H9 (cell line): Measurements from ENCODE around the gene DENND4B. TPM values are rescaled to one million over a fixed set of nuclear protein-coding genes. Genes with fewer than 3 reads are reported as not detected.
A peak's percentile ranks its signal among the peaks of the same experiment; 100 is the strongest.

Experiments used
- DNase-seq: peaks from one replicate; pipeline ENCODE4 v3.0.0-alpha.2; 2017
- H2AFZ ChIP-seq: one replicate; pipeline ENCODE4 v1.6.1; 2013; ENCODE audit warnings: mild to moderate bottlenecking, low read length, control low read depth, moderate library complexity
- H2AK5ac ChIP-seq: 2 replicates; pipeline ENCODE4 v1.6.1; 2013; ENCODE audit warnings: low read length, control low read depth, mixed read lengths; ENCODE audit not compliant: insufficient read length
- H2BK120ac ChIP-seq: one replicate; pipeline ENCODE4 v1.6.1; 2013; ENCODE audit warnings: low read depth, mild to moderate bottlenecking, low read length, control low read depth, inconsistent platforms; ENCODE audit not compliant: poor library complexity, severe bottlenecking
- H2BK12ac ChIP-seq: 2 replicates; pipeline ENCODE4 v1.6.1; 2013; ENCODE audit warnings: low read length, control low read depth, mixed read lengths, low read depth; ENCODE audit not compliant: insufficient read length
- H2BK15ac ChIP-seq: 2 replicates; pipeline ENCODE4 v1.6.1; 2013; ENCODE audit warnings: low read depth, low read length, control low read depth
- H2BK20ac ChIP-seq: one replicate; pipeline ENCODE4 v1.6.1; 2013; ENCODE audit warnings: low read depth, mild to moderate bottlenecking, low read length, control low read depth, inconsistent platforms; ENCODE audit not compliant: poor library complexity, severe bottlenecking
- H2BK5ac ChIP-seq: 2 replicates; pipeline ENCODE4 v1.6.1; 2013; ENCODE audit warnings: low read length, control low read depth, mixed read lengths; ENCODE audit not compliant: insufficient read length
- H3K14ac ChIP-seq: 2 replicates; pipeline ENCODE4 v1.6.1; 2013; ENCODE audit warnings: low read length, control low read depth; ENCODE audit not compliant: insufficient read depth
- H3K18ac ChIP-seq: 2 replicates; pipeline ENCODE4 v1.6.1; 2013; ENCODE audit warnings: low read depth, mild to moderate bottlenecking, mixed read lengths, low read length, control low read depth; ENCODE audit not compliant: insufficient read length
- H3K23ac ChIP-seq: 2 replicates; pipeline ENCODE4 v1.6.1; 2013; ENCODE audit warnings: low read length, control low read depth, mixed read lengths, low read depth; ENCODE audit not compliant: insufficient read length
- H3K23me2 ChIP-seq: 2 replicates; pipeline ENCODE4 v1.6.1; 2013; ENCODE audit warnings: low read depth, mild to moderate bottlenecking, mixed read lengths, low read length, control low read depth; ENCODE audit not compliant: insufficient read length, poor library complexity, severe bottlenecking
- H3K27ac ChIP-seq: 2 replicates; pipeline ENCODE4 v1.5.1; 2013; ENCODE audit warnings: low read length, control low read depth, mixed read lengths, low read depth; ENCODE audit not compliant: insufficient read length
- H3K27me3 ChIP-seq: 2 replicates; pipeline ENCODE4 v1.6.1; 2013; ENCODE audit warnings: low read length, control low read depth, inconsistent platforms; ENCODE audit not compliant: insufficient read depth
- H3K4ac ChIP-seq: 2 replicates; pipeline ENCODE4 v1.6.1; 2013; ENCODE audit warnings: low read depth, mild to moderate bottlenecking, control low read depth, inconsistent platforms, low read length, moderate library complexity
- H3K4me1 ChIP-seq: 2 replicates; pipeline ENCODE4 v1.6.1; 2013; ENCODE audit warnings: low read length, control low read depth, inconsistent platforms; ENCODE audit not compliant: insufficient read depth
- H3K4me2 ChIP-seq: 2 replicates; pipeline ENCODE4 v1.6.1; 2013; ENCODE audit warnings: low read length, control low read depth, mixed read lengths; ENCODE audit not compliant: insufficient read length, insufficient read depth
- H3K56ac ChIP-seq: 2 replicates; pipeline ENCODE4 v1.6.1; 2013; ENCODE audit warnings: low read depth, mild to moderate bottlenecking, mixed read lengths, low read length, control low read depth; ENCODE audit not compliant: insufficient read length
- H3K79me1 ChIP-seq: 2 replicates; pipeline ENCODE4 v1.6.1; 2013; ENCODE audit warnings: low read depth, mild to moderate bottlenecking, moderate library complexity, low read length, control low read depth, inconsistent platforms; ENCODE audit not compliant: insufficient read depth, poor library complexity, severe bottlenecking
- H3K79me2 ChIP-seq: 2 replicates; pipeline ENCODE4 v1.6.1; 2013; ENCODE audit warnings: low read length, control low read depth, inconsistent platforms; ENCODE audit not compliant: insufficient read depth
- H3K9ac ChIP-seq: 2 replicates; pipeline ENCODE4 v1.6.1; 2013; ENCODE audit warnings: low read length, control low read depth, mixed read lengths; ENCODE audit not compliant: insufficient read length; ENCODE audit errors: extremely low read depth
- H3K9me3 ChIP-seq: one replicate; pipeline ENCODE4 v1.6.1; 2013; ENCODE audit warnings: low read depth, low read length, inconsistent platforms; ENCODE audit not compliant: control insufficient read depth
- H3T11ph ChIP-seq: one replicate; pipeline ENCODE4 v1.6.1; 2013; ENCODE audit warnings: mild to moderate bottlenecking, low read length, control low read depth, inconsistent platforms
- H4K20me1 ChIP-seq: one replicate; pipeline ENCODE4 v1.6.1; 2013; ENCODE audit not compliant: control insufficient read depth, insufficient read length, insufficient read depth
- H4K5ac ChIP-seq: 2 replicates; pipeline ENCODE4 v1.6.1; 2013; ENCODE audit warnings: low read depth, mild to moderate bottlenecking, mixed read lengths, low read length, control low read depth; ENCODE audit not compliant: insufficient read length
- H4K8ac ChIP-seq: replicated peaks from 2 replicates; pipeline ENCODE4 v1.6.1; 2013; ENCODE audit warnings: low read length, control low read depth, mixed read lengths, low read depth; ENCODE audit not compliant: insufficient read length
- H4K91ac ChIP-seq: 2 replicates; pipeline ENCODE4 v1.6.1; 2013; ENCODE audit warnings: low read depth, mild to moderate bottlenecking, moderate library complexity, mixed read lengths, low read length, control low read depth; ENCODE audit not compliant: insufficient read length
- H3K27ac Mint-ChIP-seq, 3 experiments: 2 replicates in 2 of 3; 3 replicates in 1 of 3; pipeline ENCODE4 v1.8.0; 2020 to 2021; ENCODE audit warnings: mixed read lengths in 3 of 3, mild to moderate bottlenecking in 1 of 3, moderate library complexity in 1 of 3
- H3K27me3 Mint-ChIP-seq: 2 replicates; pipeline ENCODE4 v1.8.0; 2021; ENCODE audit warnings: low read depth, mild to moderate bottlenecking, moderate library complexity, mixed read lengths
- H3K36me3 Mint-ChIP-seq, 3 experiments: 2 replicates in 2 of 3; 3 replicates in 1 of 3; pipeline ENCODE4 v1.8.0; 2020 to 2021; ENCODE audit warnings: low read depth in 3 of 3, mixed read lengths in 3 of 3; ENCODE audit not compliant: insufficient read depth in 1 of 3
- H3K4me1 Mint-ChIP-seq, 2 experiments: 2 replicates each; pipeline ENCODE4 v1.8.0; 2020; ENCODE audit warnings: mixed read lengths in 2 of 2
- H3K4me3 Mint-ChIP-seq, 2 experiments: 2 replicates in 1 of 2; 3 replicates in 1 of 2; pipeline ENCODE4 v1.8.0; 2020 to 2021; ENCODE audit warnings: mild to moderate bottlenecking in 2 of 2, mixed read lengths in 2 of 2, moderate library complexity in 1 of 2
- H3K9me3 Mint-ChIP-seq, 2 experiments: 2 replicates in 1 of 2; 3 replicates in 1 of 2; pipeline ENCODE4 v1.8.0; 2020; ENCODE audit warnings: mild to moderate bottlenecking in 2 of 2, mixed read lengths in 2 of 2, moderate library complexity in 1 of 2
- WGBS: extraction: QIAGEN DNeasy Blood & Tissue Kit; methylation state at CpG from one replicate; pipeline ENCODE4 v1.1.7; 2013; ENCODE audit warnings: missing lambda C conversion rate, low lambda C conversion rate, mixed read lengths; ENCODE audit not compliant: insufficient read length; ENCODE audit errors: extremely low coverage; 5-methylcytosine and 5-hydroxymethylcytosine counted together
- total RNA-seq: library from RNA; stranded (reverse); gene quantifications from 2 replicates; pipeline ENCODE4 v1.2.1, GENCODE V29; 2021
- TF ChIP-seq, protein P1 (sequence below): fragments of 200-600 bp; sonication (generic); conservative IDR thresholded peaks from 3 replicates; pipeline ENCODE4 v1.8.0; 2021; ENCODE audit warnings: antibody characterized with exemption, mild to moderate bottlenecking

DENND4B gene
- total RNA-seq, 1 experiment from 2014 or later = 84.6 TPM

DNA sequence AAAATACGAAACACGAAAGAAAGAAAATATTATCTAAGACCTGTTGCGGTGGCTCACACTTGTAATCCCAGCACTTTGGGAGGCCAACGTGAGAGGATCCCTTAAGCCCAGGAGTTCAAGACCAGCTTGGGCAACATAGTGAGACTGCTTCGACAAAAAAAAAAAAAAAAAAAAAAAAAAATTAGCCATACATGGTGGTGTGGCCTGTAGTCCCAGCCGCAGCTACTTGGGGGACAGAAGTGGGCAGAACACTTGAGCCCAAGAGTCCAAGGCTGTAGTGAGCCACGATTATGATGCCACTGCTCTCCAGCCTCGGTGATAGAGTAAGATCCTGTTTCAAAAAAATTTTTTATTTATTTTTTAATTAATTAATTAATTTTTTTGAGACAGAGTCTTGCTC lies 41.1 kb upstream of the DENND4B start:
- Mint-ChIP-seq H3K27ac (no peak overlapping the region), H3K27me3 (no peaks in the 10 kb centered on the region), H3K36me3 (peaks cover 28 to 39% (median 38%) of the 10 kb centered on the region in 3 experiments), H3K4me3 (0 out of 5 replicates have a peak overlapping the region, but pooled peaks of 1 of the 2 experiments have one; percentile 28), H3K9me3 (no peaks in the 10 kb centered on the region; a peak in 2 of 5 replicates), H3K4me1 (peaks cover 27 to 28% of the 10 kb centered on the region in 2 experiments)
- Histone ChIP-seq H2BK12ac (no peak overlapping the region), H3T11ph (no peak overlapping the region), H3K79me2 (peaks cover 5% of the 10 kb centered on the region; the same call in 1 of the 2 replicates), H2BK120ac (no peak overlapping the region), H3K56ac (no peak overlapping the region), H4K5ac (no peak overlapping the region), H3K79me1 (peaks cover 4% of the 10 kb centered on the region), H3K4me1 (no peaks in the 10 kb centered on the region), H3K9me3 (no peaks in the 10 kb centered on the region), H3K18ac (no peak overlapping the region), H2AK5ac (no peak overlapping the region), H3K27ac (no peak overlapping the region), H4K8ac (no peak overlapping the region), H3K23me2 (peaks cover 18% of the 10 kb centered on the region), H3K4me2 (no peak overlapping the region), H4K20me1 (no peaks in the 10 kb centered on the region), H3K27me3 (no peaks in the 10 kb centered on the region), H3K9ac (no peak overlapping the region), H2BK20ac (no peak overlapping the region), H2BK5ac (no peak overlapping the region), H2AFZ (no peak overlapping the region), H4K91ac (no peak overlapping the region), H3K4ac (no peak overlapping the region), H3K23ac (no peak overlapping the region), H2BK15ac (no peak overlapping the region), H3K14ac (no peak overlapping the region)
- no peak for DNase-seq
- no CpG with 5 or more reads among the region's 8 CpGs for WGBS
- TF ChIP-seq, protein P1, sequence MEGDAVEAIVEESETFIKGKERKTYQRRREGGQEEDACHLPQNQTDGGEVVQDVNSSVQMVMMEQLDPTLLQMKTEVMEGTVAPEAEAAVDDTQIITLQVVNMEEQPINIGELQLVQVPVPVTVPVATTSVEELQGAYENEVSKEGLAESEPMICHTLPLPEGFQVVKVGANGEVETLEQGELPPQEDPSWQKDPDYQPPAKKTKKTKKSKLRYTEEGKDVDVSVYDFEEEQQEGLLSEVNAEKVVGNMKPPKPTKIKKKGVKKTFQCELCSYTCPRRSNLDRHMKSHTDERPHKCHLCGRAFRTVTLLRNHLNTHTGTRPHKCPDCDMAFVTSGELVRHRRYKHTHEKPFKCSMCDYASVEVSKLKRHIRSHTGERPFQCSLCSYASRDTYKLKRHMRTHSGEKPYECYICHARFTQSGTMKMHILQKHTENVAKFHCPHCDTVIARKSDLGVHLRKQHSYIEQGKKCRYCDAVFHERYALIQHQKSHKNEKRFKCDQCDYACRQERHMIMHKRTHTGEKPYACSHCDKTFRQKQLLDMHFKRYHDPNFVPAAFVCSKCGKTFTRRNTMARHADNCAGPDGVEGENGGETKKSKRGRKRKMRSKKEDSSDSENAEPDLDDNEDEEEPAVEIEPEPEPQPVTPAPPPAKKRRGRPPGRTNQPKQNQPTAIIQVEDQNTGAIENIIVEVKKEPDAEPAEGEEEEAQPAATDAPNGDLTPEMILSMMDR = no peak
